Esophagus muscularis mucosa (tissue), 3 donors: Measurements from ENCODE around the gene ZFR.

Source experiments
- CTCF ChIP-seq, 3 experiments: fragments of 200-600 bp in 2 of 3; fragments of 450-650 bp in 1 of 3; sonication (generic) in 2 of 3; IDR thresholded peaks; one replicate each; pipeline ENCODE4 v1.5.1; 2017 to 2019; ENCODE audit warnings: antibody characterized with exemption in 3 of 3, mild to moderate bottlenecking in 2 of 3, moderate library complexity in 1 of 3
- POLR2A ChIP-seq: fragments of 450-650 bp; IDR thresholded peaks from one replicate; pipeline ENCODE4 v1.6.1; 2017; ENCODE audit warnings: antibody characterized with exemption, moderate library complexity, mild to moderate bottlenecking, low read depth

GRCh38 chr5:32311404-32312196 is 132.9 kb downstream of the ZFR start:
- TF ChIP-seq CTCF (IDR thresholded peaks at IDR 0.05) (no peak), POLR2A (no peak)
